Liver (tissue), 3 donors: Measurements from ENCODE around the gene LAMA5.

Experiments
- JUND ChIP-seq, 2 donors: IDR thresholded peaks; 2 replicates each; pipeline ENCODE4 v1.6.1; 2016; ENCODE audit warnings: antibody characterized with exemption in 2 of 2
- RAD21 ChIP-seq, 2 donors: IDR thresholded peaks; 2 replicates each; pipeline ENCODE4 v1.6.1; 2016; ENCODE audit warnings: antibody characterized with exemption in 2 of 2, mild to moderate bottlenecking in 2 of 2
- RXRA ChIP-seq, 2 donors: IDR thresholded peaks; 2 replicates each; pipeline ENCODE4 v1.6.1; 2017 to 2018; ENCODE audit warnings: antibody characterized with exemption in 2 of 2, mild to moderate bottlenecking in 1 of 2
- TAF1 ChIP-seq: conservative IDR thresholded peaks from 2 replicates; pipeline ENCODE4 v1.6.1; 2016; ENCODE audit warnings: antibody characterized with exemption, mild to moderate bottlenecking
- YY1 ChIP-seq: IDR thresholded peaks from 2 replicates; pipeline ENCODE4 v1.6.1; 2016; ENCODE audit warnings: antibody characterized with exemption, mild to moderate bottlenecking
- TF ChIP-seq, protein P1 (sequence below): fragments of 150-350 bp; IDR thresholded peaks from 2 replicates; pipeline ENCODE4 v1.5.1; 2017; ENCODE audit warnings: improper control_type of control experiment, low read depth, low read length; ENCODE audit not compliant: missing input control
- donor health status: healthy.
- donor health status: healthy.

DNA sequence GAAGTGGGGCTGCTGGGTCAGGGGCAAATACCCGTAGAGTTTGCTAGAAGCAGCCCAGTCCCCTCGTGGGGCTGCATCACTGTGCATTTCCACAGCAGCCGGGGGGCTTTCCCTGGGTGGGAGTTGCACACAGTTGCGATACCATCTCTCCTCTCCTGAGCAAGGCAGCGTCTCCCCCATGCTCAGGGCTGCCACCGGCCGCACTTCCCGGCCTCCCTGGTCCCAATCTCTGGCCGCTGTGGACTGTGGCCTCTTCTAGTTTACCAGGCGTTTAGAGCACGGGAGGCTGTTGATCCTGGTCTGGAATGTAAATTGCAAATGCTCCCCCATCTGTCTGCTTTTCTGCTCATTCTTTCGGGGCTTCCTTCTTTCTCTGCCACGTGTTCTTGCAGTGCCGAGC lies 97.7 kb downstream of the LAMA5 start:
- TF ChIP-seq RXRA (IDR thresholded peaks at IDR 0.05) (no peak), RAD21 (IDR thresholded peaks at IDR 0.05) (no peak), YY1 (no peak), TAF1 (no peak), JUND (IDR thresholded peaks at IDR 0.05) (no peak)
- TF ChIP-seq, protein P1, sequence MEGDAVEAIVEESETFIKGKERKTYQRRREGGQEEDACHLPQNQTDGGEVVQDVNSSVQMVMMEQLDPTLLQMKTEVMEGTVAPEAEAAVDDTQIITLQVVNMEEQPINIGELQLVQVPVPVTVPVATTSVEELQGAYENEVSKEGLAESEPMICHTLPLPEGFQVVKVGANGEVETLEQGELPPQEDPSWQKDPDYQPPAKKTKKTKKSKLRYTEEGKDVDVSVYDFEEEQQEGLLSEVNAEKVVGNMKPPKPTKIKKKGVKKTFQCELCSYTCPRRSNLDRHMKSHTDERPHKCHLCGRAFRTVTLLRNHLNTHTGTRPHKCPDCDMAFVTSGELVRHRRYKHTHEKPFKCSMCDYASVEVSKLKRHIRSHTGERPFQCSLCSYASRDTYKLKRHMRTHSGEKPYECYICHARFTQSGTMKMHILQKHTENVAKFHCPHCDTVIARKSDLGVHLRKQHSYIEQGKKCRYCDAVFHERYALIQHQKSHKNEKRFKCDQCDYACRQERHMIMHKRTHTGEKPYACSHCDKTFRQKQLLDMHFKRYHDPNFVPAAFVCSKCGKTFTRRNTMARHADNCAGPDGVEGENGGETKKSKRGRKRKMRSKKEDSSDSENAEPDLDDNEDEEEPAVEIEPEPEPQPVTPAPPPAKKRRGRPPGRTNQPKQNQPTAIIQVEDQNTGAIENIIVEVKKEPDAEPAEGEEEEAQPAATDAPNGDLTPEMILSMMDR = no peak
